ENCODE measurements around the gene LUM.
"Not testable (repeated sequence)": the region's sequence is repeated elsewhere in the genome, so short reads cannot be mapped to it uniquely, and the experiment has no call there.

The LUM gene

GRCh38 chr12:91109581-91110310 is 1.5 kb downstream of the LUM start:
- no peak for DNase-seq

- DNase-seq = peak in 1 of 2 donors; percentile 3
Observed at GRCh38 chr12:91109148-91109564, 2.1 kb downstream of the LUM start.

GRCh38 chr12:91108196-91108755 is 3.0 kb downstream of the LUM start:
- DNase-seq = no peak

GRCh38 chr12:91106283-91106682 is 5.0 kb downstream of the LUM start:
- DNase-seq = no peak

GRCh38 chr12:91105807-91106206 is 5.5 kb downstream of the LUM start:
- no peak for DNase-seq

GRCh38 chr12:91104812-91105466 is 6.4 kb downstream of the LUM start:
- no peak for DNase-seq

GRCh38 chr12:91103624-91104023 is 7.7 kb downstream of the LUM start:
- DNase-seq = no peak

GRCh38 chr12:91103101-91103500 is 8.2 kb downstream of the LUM start:
- no peak for DNase-seq

- DNase-seq = no peak
Observed at GRCh38 chr12:91100906-91101305, 10.4 kb downstream of the LUM start.

- no peak for DNase-seq
Observed at GRCh38 chr12:91099836-91100235, 11.5 kb downstream of the LUM start.

GRCh38 chr12:91099341-91099740 is 12.0 kb downstream of the LUM start:
- DNase-seq = no peak

GRCh38 chr12:91098941-91099340 is 12.4 kb downstream of the LUM start:
- no peak for DNase-seq

- DNase-seq = no peak
Observed at GRCh38 chr12:91098461-91098860, 12.8 kb downstream of the LUM start.

- DNase-seq = no peak
Observed at GRCh38 chr12:91094957-91095356, 16.3 kb downstream of the LUM start.

GRCh38 chr12:91094032-91094662 is 17.1 kb downstream of the LUM start:
- DNase-seq = no peak

GRCh38 chr12:91093341-91093740 is 18.0 kb downstream of the LUM start:
- DNase-seq = no peak

- DNase-seq = no peak
Observed at GRCh38 chr12:91091916-91092715, 19.2 kb downstream of the LUM start.

- not testable (repeated sequence) for DNase-seq
Observed at GRCh38 chr12:91089953-91090352, 21.3 kb downstream of the LUM start.

GRCh38 chr12:91080041-91080440 is 31.3 kb downstream of the LUM start:
- DNase-seq = no peak

- DNase-seq = no peak
Observed at GRCh38 chr12:91078501-91078900, 32.8 kb downstream of the LUM start.

- DNase-seq = no peak
Observed at GRCh38 chr12:91077228-91077954, 33.9 kb downstream of the LUM start.

- no peak for DNase-seq
Observed at GRCh38 chr12:91074851-91075250, 36.4 kb downstream of the LUM start.

Data from CD4-positive, alpha-beta T cell treated with Interleukin-1 beta for 1 hour (primary cell).